Astrocyte (in vitro differentiated cells and primary cell): ENCODE results near the gene DYSF.

Experiments
- CTCF ChIP-seq: IDR thresholded peaks from 2 replicates; pipeline ENCODE4 v1.5.1; 2011; ENCODE audit warnings: low read depth, mild to moderate bottlenecking, inconsistent platforms, low read length, moderate library complexity; ENCODE audit not compliant: insufficient read depth
- EZH2 ChIP-seq: IDR thresholded peaks from 2 replicates; pipeline ENCODE4 v1.6.1; 2012; ENCODE audit warnings: mild to moderate bottlenecking, low read length, inconsistent platforms; ENCODE audit not compliant: insufficient read depth

GRCh38 chr2:71679491-71679890 is 226.1 kb downstream of the DYSF start:
- TF ChIP-seq CTCF (no peak), EZH2 (no peak)
